HepG2 (cell line): ENCODE results near the gene GPATCH11. TPM values are rescaled to one million over a fixed set of nuclear protein-coding genes. Genes with fewer than 3 reads are reported as not detected.

Source experiments
- ASH2L ChIP-seq: fragments of 300-600, 200-600 bp; sonication (generic); IDR thresholded peaks from 2 replicates; pipeline ENCODE4 v1.7.0; 2017; ENCODE audit warnings: low read depth, mild to moderate bottlenecking, moderate library complexity, mixed read lengths, low read length; ENCODE audit not compliant: insufficient read length
- DMAP1 ChIP-seq: IDR thresholded peaks from 2 replicates; pipeline ENCODE4 v1.6.1; 2016
- FOXM1 ChIP-seq: sonication (generic); formaldehyde crosslinking; IDR thresholded peaks from 2 replicates; pipeline ENCODE4 v1.5.0; 2020; ENCODE audit warnings: missing genetic modification reagents
- FOXO1 ChIP-seq: sonication (generic); formaldehyde crosslinking; IDR thresholded peaks from 2 replicates; pipeline ENCODE4 v1.4.0; 2020; ENCODE audit warnings: missing genetic modification reagents
- KDM5B ChIP-seq: sonication (generic); formaldehyde crosslinking; IDR thresholded peaks from 2 replicates; pipeline ENCODE4 v1.4.0; 2020; ENCODE audit warnings: missing genetic modification reagents, mild to moderate bottlenecking, borderline replicate concordance
- KLF11 ChIP-seq: IDR thresholded peaks from 2 replicates; pipeline ENCODE4 v1.6.1; 2016; ENCODE audit warnings: missing compliant biosample characterization
- LCORL ChIP-seq, 2 experiments: fragments of 450-650 bp in 1 of 2; sonication (generic) in 1 of 2; formaldehyde crosslinking in 1 of 2; IDR thresholded peaks; 2 replicates each; pipeline versions ENCODE4 v1.5.0 to v1.6.1; 2017 to 2020; ENCODE audit warnings: antibody characterized with exemption in 1 of 2, missing genetic modification reagents in 1 of 2
- NFKBIZ ChIP-seq: IDR thresholded peaks from 2 replicates; pipeline ENCODE4 v1.6.1; 2018; ENCODE audit warnings: missing genetic modification reagents, missing compliant biosample characterization
- NPAS2 ChIP-seq: sonication (generic); formaldehyde crosslinking; IDR thresholded peaks from 2 replicates; pipeline ENCODE4 v1.8.0; 2022; ENCODE audit warnings: mild to moderate bottlenecking, missing genetic modification reagents, borderline replicate concordance
- PHB2 ChIP-seq: fragments of 450-650 bp; IDR thresholded peaks from 2 replicates; pipeline ENCODE4 v1.6.1; 2018; ENCODE audit not compliant: partially characterized antibody
- SAFB2 ChIP-seq: sonication (generic); formaldehyde crosslinking; IDR thresholded peaks from 2 replicates; pipeline ENCODE4 v1.5.1; 2020; ENCODE audit warnings: missing genetic modification reagents, low read depth, mild to moderate bottlenecking, borderline replicate concordance
- SMARCC2 ChIP-seq: fragments of 450-650 bp; IDR thresholded peaks from 2 replicates; pipeline ENCODE4 v1.6.1; 2017; ENCODE audit warnings: antibody characterized with exemption, mild to moderate bottlenecking
- TOPORS ChIP-seq: sonication (generic); formaldehyde crosslinking; IDR thresholded peaks from 2 replicates; pipeline ENCODE4 v1.8.0; 2023; ENCODE audit warnings: mild to moderate bottlenecking, missing genetic modification reagents
- XRCC5 ChIP-seq: fragments of 200-400 bp; formaldehyde crosslinking; optimal IDR thresholded peaks from 2 replicates; pipeline ENCODE3; 2017; ENCODE audit warnings: mild to moderate bottlenecking, low read length
- ZFP82 ChIP-seq: sonication (generic); formaldehyde crosslinking; IDR thresholded peaks from 2 replicates; pipeline ENCODE4 v1.5.1; 2020; ENCODE audit warnings: mild to moderate bottlenecking, missing genetic modification reagents, borderline replicate concordance
- ZNF20 ChIP-seq: sonication (generic); formaldehyde crosslinking; IDR thresholded peaks from 2 replicates; pipeline ENCODE4 v1.4.0; 2020; ENCODE audit warnings: mild to moderate bottlenecking, moderate library complexity, missing genetic modification reagents
- ZNF331 ChIP-seq: sonication (generic); formaldehyde crosslinking; IDR thresholded peaks from 2 replicates; pipeline ENCODE4 v1.4.0; 2020; ENCODE audit warnings: missing genetic modification reagents
- ZNF496 ChIP-seq: sonication (generic); formaldehyde crosslinking; IDR thresholded peaks from 2 replicates; pipeline ENCODE4 v1.8.1; 2023; ENCODE audit warnings: mild to moderate bottlenecking, moderate library complexity, missing genetic modification reagents; ENCODE audit not compliant: insufficient replicate concordance
- ZNF547 ChIP-seq: sonication (generic); formaldehyde crosslinking; IDR thresholded peaks from 2 replicates; pipeline ENCODE4 v1.5.1; 2020; ENCODE audit warnings: mild to moderate bottlenecking, missing genetic modification reagents
- ZNF552 ChIP-seq: sonication (generic); formaldehyde crosslinking; IDR thresholded peaks from 2 replicates; pipeline ENCODE4 v1.9.0; 2022; ENCODE audit warnings: missing genetic modification reagents, mild to moderate bottlenecking, borderline replicate concordance
- ZNF7 ChIP-seq: IDR thresholded peaks from 2 replicates; pipeline ENCODE4 v1.6.1; 2016; ENCODE audit warnings: missing biosample characterization, missing genetic modification reagents
- ZNF776 ChIP-seq: sonication (generic); formaldehyde crosslinking; IDR thresholded peaks from 2 replicates; pipeline ENCODE4 v1.4.0; 2020; ENCODE audit warnings: mild to moderate bottlenecking, missing genetic modification reagents
- polyA plus RNA-seq, 8 experiments: library from polyadenylated mRNA; depleted of rRNA in 3 of 8; stranded (reverse) in 7 of 8; unstranded in 1 of 8; fragments of >200 nt; fragmentation: Illumina TruSeq in 4 of 8; extraction: Trizol in 4 of 8; gene quantifications; 2 replicates each; pipeline versions ENCODE4 v1.2.1 to v1.2.3, GENCODE V29; 2011 to 2016; ENCODE audit warnings: low read depth in 4 of 8, missing spikeins in 1 of 8, mixed read lengths in 1 of 8; ENCODE audit not compliant: insufficient read depth in 1 of 8
- total RNA-seq, 5 experiments: library from RNA; depleted of rRNA; stranded (reverse); fragments of >200 nt; fragmentation: Illumina TruSeq; extraction: Trizol; gene quantifications; 2 replicates each; pipeline ENCODE4 v1.2.3, GENCODE V29; 2016; ENCODE audit warnings: low read depth in 1 of 5
- TF ChIP-seq, protein P1 (sequence below): sonication (generic); formaldehyde crosslinking; IDR thresholded peaks from 2 replicates; pipeline ENCODE4 v1.5.0; 2020; ENCODE audit warnings: missing genetic modification reagents
- TF ChIP-seq, protein P2 (sequence below): sonication (generic); formaldehyde crosslinking; IDR thresholded peaks from 2 replicates; pipeline ENCODE4 v1.5.1; 2020; ENCODE audit warnings: mild to moderate bottlenecking, missing genetic modification reagents, borderline replicate concordance
- TF ChIP-seq, protein P3 (sequence below): sonication (generic); formaldehyde crosslinking; IDR thresholded peaks from 2 replicates; pipeline ENCODE4 v1.4.0; 2020; ENCODE audit warnings: low read depth, mild to moderate bottlenecking, missing genetic modification reagents

GPATCH11 gene
- total and polyA plus RNA-seq, 2 of the 13 experiments (the other 11 are each of a cell fraction or from before 2014, with no cell fraction given): 3.8 to 8.7 TPM

DNA sequence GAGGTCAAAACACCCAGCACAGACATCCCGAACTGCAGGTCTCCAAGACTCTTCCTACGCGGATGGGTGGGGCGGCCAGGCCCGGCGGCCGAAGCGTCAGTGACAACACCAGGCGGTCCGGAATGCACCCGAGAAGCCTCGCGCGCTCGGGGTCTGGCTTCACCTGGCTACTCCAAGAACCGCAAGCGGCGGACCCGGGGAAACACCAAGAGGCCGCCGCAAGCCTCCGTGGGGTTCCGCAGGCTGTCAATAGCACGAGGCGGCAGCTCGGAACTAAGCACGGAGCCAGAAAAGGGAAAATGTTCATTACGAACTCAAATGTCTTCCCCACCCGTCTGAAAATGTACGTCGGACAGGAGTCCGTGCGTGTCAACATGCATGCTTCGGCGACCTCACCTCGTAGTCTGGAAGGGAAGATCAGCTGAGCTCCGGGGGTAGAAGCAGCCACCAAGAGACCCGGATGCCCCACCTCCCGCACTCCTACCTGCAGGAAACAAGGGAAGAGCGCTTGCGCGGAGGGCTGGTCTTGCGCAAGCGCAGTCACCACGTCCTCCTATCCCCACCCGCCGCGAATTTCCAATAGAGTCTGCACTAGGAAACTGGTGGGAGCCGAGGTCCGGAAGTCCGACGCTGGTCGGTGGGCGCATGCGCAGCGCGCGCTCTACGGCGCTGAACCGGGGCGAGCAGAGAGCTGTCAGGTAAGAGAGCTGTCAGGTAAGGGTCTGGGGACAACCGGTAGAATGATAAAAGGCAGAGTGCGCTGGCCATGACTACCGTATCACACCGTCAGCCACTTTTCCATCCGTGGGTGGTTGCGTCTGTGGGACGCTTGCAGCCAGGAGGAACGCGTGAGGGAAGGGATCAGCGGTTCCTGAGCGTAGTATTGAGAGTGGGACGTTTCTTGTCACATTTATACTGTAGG is at the start of gene GPATCH11, which contains the start of gene HEATR5B (continued):
- TF ChIP-seq NPAS2 (CRISPR knock-in tag) (no peak), LCORL (IDR thresholded peaks at IDR 0.05) (no peak), LCORL (CRISPR knock-in tag; IDR thresholded peaks at IDR 0.05) (peak; percentile 89; the same call in 1 of the 2 replicates), NFKBIZ (CRISPR knock-in tag) (0 out of 2 replicates have a peak, but pooled peaks have one; percentile 59), ZNF776 (peak; percentile 94), SAFB2 (CRISPR knock-in tag) (peak; percentile 51; the same call in 1 of the 2 replicates), FOXM1 (no peak), PHB2 (no peak), TOPORS (CRISPR knock-in tag) (no peak), ASH2L (peak; percentile 98), KLF11 (CRISPR knock-in tag) (no peak), ZNF552 (peak; percentile 17; the same call in 1 of the 2 replicates), ZFP82 (0 out of 2 replicates have a peak, but pooled peaks have one; percentile 37), FOXO1 (CRISPR knock-in tag) (peak; percentile 39), ZNF20 (0 out of 2 replicates have a peak, but pooled peaks have one; percentile 48), KDM5B (CRISPR knock-in tag) (peak; percentile 98), ZNF496 (no peak), ZNF331 (CRISPR knock-in tag) (peak; percentile 56; the same call in 1 of the 2 replicates), ZNF7 (CRISPR knock-in tag) (0 out of 2 replicates have a peak, but pooled peaks have one; percentile 9), XRCC5 (peak; percentile 19), DMAP1 (peak; percentile 89), SMARCC2 (no peak), ZNF547 (peak; percentile 93)
- TF ChIP-seq, protein P1, sequence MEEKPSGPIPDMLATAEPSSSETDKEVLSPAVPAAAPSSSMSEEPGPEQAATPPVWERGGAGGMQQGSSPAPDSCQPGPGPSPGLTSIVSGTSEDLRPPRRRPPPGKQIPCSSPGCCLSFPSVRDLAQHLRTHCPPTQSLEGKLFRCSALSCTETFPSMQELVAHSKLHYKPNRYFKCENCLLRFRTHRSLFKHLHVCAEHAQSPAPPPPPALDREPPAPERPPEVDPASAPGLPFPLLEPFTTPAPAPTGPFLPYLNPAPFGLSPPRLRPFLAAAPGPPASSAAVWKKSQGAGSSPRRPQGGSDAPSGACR (CRISPR knock-in tag): peak; percentile 79; the same call in 1 of the 2 replicates
- TF ChIP-seq, protein P2, sequence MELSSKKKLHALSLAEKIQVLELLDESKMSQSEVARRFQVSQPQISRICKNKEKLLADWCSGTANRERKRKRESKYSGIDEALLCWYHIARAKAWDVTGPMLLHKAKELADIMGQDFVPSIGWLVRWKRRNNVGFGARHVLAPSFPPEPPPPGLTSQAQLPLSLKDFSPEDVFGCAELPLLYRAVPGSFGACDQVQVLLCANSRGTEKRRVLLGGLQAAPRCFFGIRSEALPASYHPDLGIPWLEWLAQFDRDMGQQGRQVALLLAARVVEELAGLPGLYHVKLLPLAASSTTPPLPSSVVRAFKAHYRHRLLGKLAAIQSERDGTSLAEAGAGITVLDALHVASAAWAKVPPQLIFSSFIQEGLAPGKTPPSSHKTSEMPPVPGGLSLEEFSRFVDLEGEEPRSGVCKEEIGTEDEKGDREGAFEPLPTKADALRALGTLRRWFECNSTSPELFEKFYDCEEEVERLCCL (CRISPR knock-in tag): 0 out of 2 replicates have a peak, but pooled peaks have one; percentile 65
- TF ChIP-seq, protein P3, sequence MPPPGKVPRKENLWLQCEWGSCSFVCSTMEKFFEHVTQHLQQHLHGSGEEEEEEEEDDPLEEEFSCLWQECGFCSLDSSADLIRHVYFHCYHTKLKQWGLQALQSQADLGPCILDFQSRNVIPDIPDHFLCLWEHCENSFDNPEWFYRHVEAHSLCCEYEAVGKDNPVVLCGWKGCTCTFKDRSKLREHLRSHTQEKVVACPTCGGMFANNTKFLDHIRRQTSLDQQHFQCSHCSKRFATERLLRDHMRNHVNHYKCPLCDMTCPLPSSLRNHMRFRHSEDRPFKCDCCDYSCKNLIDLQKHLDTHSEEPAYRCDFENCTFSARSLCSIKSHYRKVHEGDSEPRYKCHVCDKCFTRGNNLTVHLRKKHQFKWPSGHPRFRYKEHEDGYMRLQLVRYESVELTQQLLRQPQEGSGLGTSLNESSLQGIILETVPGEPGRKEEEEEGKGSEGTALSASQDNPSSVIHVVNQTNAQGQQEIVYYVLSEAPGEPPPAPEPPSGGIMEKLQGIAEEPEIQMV: 0 out of 2 replicates have a peak, but pooled peaks have one; percentile 65
